Measurements from ENCODE around the gene ABI3BP.

ABI3BP gene

GRCh38 chr3:100898681-100899080, 94.5 kb downstream of the ABI3BP start:
- in situ Hi-C loops (cut with MboI; ENCODE audit: low sequenced_read_pairs), result no loop called here

- in situ Hi-C loops (cut with MboI; ENCODE audit: low sequenced_read_pairs), result no loop called here
Measured at GRCh38 chr3:100896994-100897393, 96.2 kb downstream of the ABI3BP start.

- in situ Hi-C loops (cut with MboI; ENCODE audit: low sequenced_read_pairs), result no loop called here
Measured at GRCh38 chr3:100893590-100893989, 99.6 kb downstream of the ABI3BP start.

- in situ Hi-C loops (cut with MboI; ENCODE audit: low sequenced_read_pairs), result no loop called here
Measured at GRCh38 chr3:100893108-100893507, 100.1 kb downstream of the ABI3BP start.

- in situ Hi-C loops (cut with MboI; ENCODE audit: low sequenced_read_pairs), result no loop called here
Measured at GRCh38 chr3:100891827-100892226, 101.4 kb downstream of the ABI3BP start.

GRCh38 chr3:100891033-100891432, 102.2 kb downstream of the ABI3BP start:
- in situ Hi-C loops (cut with MboI; ENCODE audit: low sequenced_read_pairs), result no loop called here

- in situ Hi-C loops (cut with MboI; ENCODE audit: low sequenced_read_pairs), result no loop called here
Measured at GRCh38 chr3:100888881-100889280, 104.3 kb downstream of the ABI3BP start.

GRCh38 chr3:100882571-100882984, 110.6 kb downstream of the ABI3BP start:
- in situ Hi-C loops (cut with MboI; ENCODE audit: low sequenced_read_pairs), result no loop called here

GRCh38 chr3:100880845-100881244, 112.4 kb downstream of the ABI3BP start:
- in situ Hi-C loops (cut with MboI; ENCODE audit: low sequenced_read_pairs), result no loop called here

GRCh38 chr3:100880072-100880471, 113.1 kb downstream of the ABI3BP start:
- in situ Hi-C loops (cut with MboI; ENCODE audit: low sequenced_read_pairs), result no loop called here

- in situ Hi-C loops (cut with MboI; ENCODE audit: low sequenced_read_pairs), result no loop called here
Measured at GRCh38 chr3:100879195-100879810, 113.9 kb downstream of the ABI3BP start.

GRCh38 chr3:100877286-100877685, 115.9 kb downstream of the ABI3BP start:
- in situ Hi-C loops (cut with MboI; ENCODE audit: low sequenced_read_pairs), result no loop called here

- in situ Hi-C loops (cut with MboI; ENCODE audit: low sequenced_read_pairs), result no loop called here
Measured at GRCh38 chr3:100875239-100875638, 118.0 kb downstream of the ABI3BP start.

- in situ Hi-C loops (cut with MboI; ENCODE audit: low sequenced_read_pairs), result no loop called here
Measured at GRCh38 chr3:100873611-100874010, 119.6 kb downstream of the ABI3BP start.

- in situ Hi-C loops (cut with MboI; ENCODE audit: low sequenced_read_pairs), result no loop called here
Measured at GRCh38 chr3:100871306-100871705, 121.9 kb downstream of the ABI3BP start.

- in situ Hi-C loops (cut with MboI; ENCODE audit: low sequenced_read_pairs), result no loop called here
Measured at GRCh38 chr3:100869787-100870186, 123.4 kb downstream of the ABI3BP start.

GRCh38 chr3:100868894-100869293, 124.3 kb downstream of the ABI3BP start:
- in situ Hi-C loops (cut with MboI; ENCODE audit: low sequenced_read_pairs), result no loop called here

- in situ Hi-C loops (cut with MboI; ENCODE audit: low sequenced_read_pairs), result no loop called here
Measured at GRCh38 chr3:100868096-100868495, 125.1 kb downstream of the ABI3BP start.

GRCh38 chr3:100865442-100865841, 127.8 kb downstream of the ABI3BP start:
- in situ Hi-C loops (cut with MboI; ENCODE audit: low sequenced_read_pairs), result no loop called here

- in situ Hi-C loops (cut with MboI; ENCODE audit: low sequenced_read_pairs), result no loop called here
Measured at GRCh38 chr3:100864471-100865250, 128.6 kb downstream of the ABI3BP start.

- in situ Hi-C loops (cut with MboI; ENCODE audit: low sequenced_read_pairs), result no loop called here
Measured at GRCh38 chr3:100857863-100858262, 135.4 kb downstream of the ABI3BP start.

- in situ Hi-C loops (cut with MboI; ENCODE audit: low sequenced_read_pairs), result no loop called here
Measured at GRCh38 chr3:100856821-100857220, 136.4 kb downstream of the ABI3BP start.

Measured in HL-60/S4 treated with phorbol 12-myristate 13-acetate at 8.2 ng/mL for 4 days and 3 days (cell line).